Measurements from ENCODE around the gene EGLN3.

EGLN3 gene

DNA sequence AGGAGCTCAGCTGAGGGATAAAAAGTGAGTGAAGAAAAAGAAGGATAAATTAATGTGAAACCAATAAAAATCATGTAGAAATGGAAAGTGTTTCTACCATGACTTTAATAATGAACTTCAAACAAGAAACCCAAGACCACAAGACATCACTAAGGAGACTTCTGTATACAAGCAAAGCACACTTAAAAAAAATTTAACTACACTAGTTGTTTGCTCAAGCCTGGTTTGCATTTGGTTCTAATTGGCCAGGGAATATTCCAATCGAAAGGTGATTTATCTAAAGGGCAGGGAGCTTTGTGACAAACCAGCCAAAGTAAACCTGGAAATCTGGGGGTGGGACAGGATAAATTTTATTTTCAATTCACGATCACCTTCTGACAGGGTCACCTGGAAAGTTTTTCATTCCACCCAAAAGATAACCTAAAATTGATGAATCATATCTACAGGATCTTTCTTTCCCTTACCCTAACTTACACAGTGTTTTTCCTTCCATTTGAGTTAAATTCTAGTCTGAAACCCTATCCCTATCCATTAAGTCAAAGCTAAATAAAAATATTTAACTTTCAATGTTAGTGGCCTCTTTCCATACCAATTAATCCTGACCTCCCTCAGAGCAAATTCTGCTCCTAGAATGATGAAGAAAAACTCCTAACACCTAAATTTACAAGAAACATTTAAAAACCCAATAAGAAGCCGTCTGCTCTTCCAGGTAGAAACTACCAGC, 2.6 kb downstream of the EGLN3 start:
- no peak overlapping the region for H3K4me3 ChIP-seq (ENCODE audit: control insufficient read depth, low read depth, low read length)
- TF ChIP-seq CTCF (IDR thresholded peaks at IDR 0.05; ENCODE audit: control insufficient read depth, insufficient read depth, low read depth, low read length, missing control alignments) = no peak
- DNase-seq (ENCODE audit: low read depth) = no peak

- no peak for TF ChIP-seq CTCF (IDR thresholded peaks at IDR 0.05; ENCODE audit: control insufficient read depth, insufficient read depth, low read depth, low read length, missing control alignments)
- DNase-seq (ENCODE audit: low read depth) = no peak
- H3K4me3 ChIP-seq (ENCODE audit: control insufficient read depth, low read depth, low read length) = no peak overlapping the region
These were observed 4.0 kb downstream of the EGLN3 start for GRCh38 chr14:33946679-33947476.

- H3K4me3 ChIP-seq (ENCODE audit: control insufficient read depth, low read depth, low read length) = no peak overlapping the region
- no peak for TF ChIP-seq CTCF (IDR thresholded peaks at IDR 0.05; ENCODE audit: control insufficient read depth, insufficient read depth, low read depth, low read length, missing control alignments)
- no peak for DNase-seq (ENCODE audit: low read depth)
These were observed 5.4 kb downstream of the EGLN3 start for GRCh38 chr14:33945210-33946088.

GRCh38 chr14:33943096-33943883, 7.6 kb downstream of the EGLN3 start:
- no peak overlapping the region for H3K4me3 ChIP-seq (ENCODE audit: control insufficient read depth, low read depth, low read length)
- no peak for DNase-seq (ENCODE audit: low read depth)
- TF ChIP-seq CTCF (IDR thresholded peaks at IDR 0.05; ENCODE audit: control insufficient read depth, insufficient read depth, low read depth, low read length, missing control alignments) = no peak

DNA sequence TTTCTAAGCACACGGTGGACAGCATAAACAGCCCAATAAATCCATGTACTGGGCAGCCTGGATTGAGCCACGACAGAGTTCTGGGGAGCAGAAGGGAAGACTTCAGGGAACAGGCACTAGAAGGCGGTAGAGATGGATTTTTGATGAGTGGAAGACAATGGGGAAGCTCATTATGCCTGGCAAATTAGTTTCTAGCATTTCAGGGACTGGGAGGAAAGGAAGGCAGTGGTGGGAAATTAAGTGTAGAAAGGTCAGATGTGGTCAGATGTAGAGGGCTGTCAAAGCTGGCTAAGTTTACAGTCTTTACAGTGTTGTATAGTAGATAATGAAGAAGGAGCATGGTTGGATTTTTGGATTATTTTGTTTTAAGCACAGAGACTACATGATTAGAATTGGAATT, 9.2 kb downstream of the EGLN3 start:
- no peak for TF ChIP-seq CTCF (IDR thresholded peaks at IDR 0.05; ENCODE audit: control insufficient read depth, insufficient read depth, low read depth, low read length, missing control alignments)
- DNase-seq (ENCODE audit: low read depth) = no peak
- no peak overlapping the region for H3K4me3 ChIP-seq (ENCODE audit: control insufficient read depth, low read depth, low read length)
